ENCODE results near the gene ATP12A.

Gene ATP12A

DNA sequence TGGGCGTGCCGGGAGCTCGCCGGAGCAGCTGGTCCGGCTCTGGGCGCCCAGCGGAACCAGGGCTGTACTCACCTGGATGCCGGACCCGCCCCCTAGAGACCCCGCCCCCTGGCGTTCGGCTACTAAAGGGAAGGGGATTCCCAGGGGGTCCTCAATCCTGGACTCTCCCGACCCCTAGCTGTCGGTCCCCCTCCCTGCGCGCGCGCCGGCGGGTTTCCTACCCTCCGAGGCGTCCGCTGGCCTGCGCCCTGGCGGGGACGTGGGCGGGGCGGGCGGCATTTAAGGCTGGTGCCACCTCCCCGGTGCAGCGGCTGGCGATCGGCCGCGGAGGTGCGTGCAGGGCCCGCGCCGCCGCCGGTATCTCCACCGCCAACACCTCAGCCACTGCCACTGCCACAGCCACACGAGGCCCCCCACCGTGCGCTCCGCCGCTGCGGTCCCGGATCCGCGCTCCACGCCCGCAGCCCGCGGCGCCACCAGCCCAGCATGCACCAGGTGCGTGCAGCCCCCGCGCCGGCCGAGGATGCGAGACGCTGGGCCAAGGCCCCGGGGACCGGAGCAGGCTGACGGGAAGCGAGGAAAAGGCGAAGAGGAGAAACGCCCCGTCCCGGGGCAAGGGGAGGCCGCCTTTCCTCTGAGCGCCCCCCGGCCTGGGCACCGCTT lies at the start of gene ATP12A:
Gene ATP12A (plus strand): TSS at position 151 of the 663 bp plus-strand sequence. CDS start 336 bp downstream, at position 487.
- no peak for FAIRE-seq
- peak; percentile 12 for DNase-seq (ENCODE audit: insufficient read length, low spot score)

DNA sequence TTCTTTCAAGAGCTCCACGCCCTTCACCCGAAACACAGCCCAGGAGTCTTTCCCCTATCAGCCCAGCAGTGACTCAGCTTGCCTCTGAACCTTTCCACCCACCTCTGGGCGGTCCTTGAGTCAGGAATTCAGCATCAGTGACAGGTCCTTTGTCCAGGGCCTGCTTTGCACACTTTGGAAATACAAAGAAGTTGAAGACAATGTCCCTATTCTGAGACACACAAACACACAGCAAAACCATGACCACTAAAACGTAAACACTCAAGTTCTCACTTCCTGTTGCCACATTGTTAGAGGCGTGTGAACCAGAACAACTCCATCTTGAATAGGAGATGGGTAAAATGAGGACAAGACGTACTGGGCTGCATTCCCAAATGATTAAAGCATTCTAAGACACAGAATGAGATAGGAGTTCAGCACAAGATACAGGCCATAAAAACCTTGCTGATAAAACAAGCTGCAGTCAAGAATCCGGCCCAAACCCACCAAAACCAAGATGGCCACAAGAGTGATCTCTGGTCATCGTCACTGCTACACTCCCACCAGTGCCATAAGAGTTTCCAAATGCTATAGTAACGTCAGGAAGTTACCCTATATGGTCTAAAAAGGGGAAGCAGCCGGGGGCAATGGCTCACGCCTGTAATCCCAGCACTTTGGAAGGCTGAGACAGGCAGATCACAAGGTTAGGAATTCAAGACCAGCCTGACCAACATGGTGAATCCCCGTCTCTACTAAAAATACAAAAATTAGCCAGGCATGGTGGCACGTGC lies 49.2 kb upstream of the ATP12A start:
- FAIRE-seq (no peak), DNase-seq (ENCODE audit: insufficient read length, low spot score) (no peak)

DNA sequence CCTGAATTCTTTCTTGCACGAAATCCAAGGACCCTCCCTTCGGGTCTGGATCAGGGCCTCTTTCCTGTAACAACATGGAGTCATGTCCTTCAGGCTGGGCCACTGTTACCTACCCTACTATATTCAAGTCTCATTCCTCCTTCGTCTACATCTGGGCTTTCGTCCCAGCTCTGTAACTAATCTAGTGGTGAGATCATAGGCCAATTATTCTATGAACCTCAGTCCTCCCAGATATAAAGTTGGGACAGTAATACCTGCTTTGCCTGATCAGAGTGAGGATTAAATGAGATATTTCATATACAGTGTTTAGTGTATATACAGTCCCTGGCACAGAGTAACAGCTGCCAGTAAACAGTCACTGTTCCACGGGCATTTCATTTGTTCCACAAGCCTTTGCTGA lies 48.3 kb upstream of the ATP12A start:
- DNase-seq (ENCODE audit: insufficient read length, low spot score), result no peak
- FAIRE-seq, result no peak

DNA sequence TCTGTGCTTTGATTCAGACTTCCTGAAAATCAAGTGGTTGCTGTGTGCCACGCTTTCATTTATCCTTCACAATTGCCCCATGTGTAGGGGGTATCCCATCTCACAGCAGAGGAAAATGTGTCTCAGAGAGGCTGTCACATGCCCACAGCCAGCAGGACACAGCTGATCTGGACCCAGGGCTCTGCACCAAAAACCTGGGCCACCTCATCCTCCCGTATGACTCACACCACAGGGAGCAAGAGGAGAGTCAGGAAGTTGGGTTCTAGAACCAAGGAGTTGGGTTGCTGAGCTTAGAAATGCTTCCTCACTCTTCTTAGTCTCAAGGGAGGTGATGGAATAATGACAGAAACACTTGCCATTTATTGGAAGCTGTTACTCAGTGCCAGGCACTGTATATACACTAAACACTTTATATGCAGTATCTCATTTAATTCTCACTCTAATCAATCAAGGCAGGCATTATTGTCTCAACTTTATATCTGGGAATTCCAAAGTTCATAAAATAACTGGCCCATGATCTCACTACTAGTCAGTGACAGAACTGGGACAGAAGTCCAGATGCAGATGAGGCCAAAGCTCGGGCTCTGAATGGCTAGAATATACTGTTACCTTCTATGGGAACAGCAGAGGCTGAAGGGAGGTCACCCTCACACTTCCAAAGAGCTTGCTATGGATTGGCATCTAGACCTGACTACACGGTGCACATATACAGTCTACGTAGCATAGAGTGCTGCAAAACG lies 47.7 kb upstream of the ATP12A start:
- DNase-seq (ENCODE audit: insufficient read length, low spot score) (no peak), FAIRE-seq (no peak)

DNA sequence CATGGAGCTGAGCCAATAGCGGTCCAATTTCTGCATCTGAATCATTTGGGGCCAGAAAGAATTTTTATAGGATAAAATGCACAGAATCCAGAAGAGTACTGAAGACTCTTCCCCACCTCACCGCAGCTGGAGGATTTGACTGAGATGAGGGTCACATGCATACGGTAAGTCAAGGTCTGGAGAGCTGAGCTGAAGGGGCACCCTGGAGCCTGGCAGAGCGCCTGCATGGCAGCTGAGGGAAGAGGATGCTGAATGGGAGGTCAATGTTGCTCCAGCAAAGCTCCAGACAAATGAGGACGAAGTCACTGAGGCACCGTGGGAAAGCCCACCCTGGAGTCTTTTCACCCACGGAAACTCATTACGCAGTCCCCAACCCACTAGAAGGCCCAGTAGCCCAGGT lies 43.4 kb upstream of the ATP12A start:
- no peak for FAIRE-seq
- DNase-seq (ENCODE audit: insufficient read length, low spot score), result no peak

DNA sequence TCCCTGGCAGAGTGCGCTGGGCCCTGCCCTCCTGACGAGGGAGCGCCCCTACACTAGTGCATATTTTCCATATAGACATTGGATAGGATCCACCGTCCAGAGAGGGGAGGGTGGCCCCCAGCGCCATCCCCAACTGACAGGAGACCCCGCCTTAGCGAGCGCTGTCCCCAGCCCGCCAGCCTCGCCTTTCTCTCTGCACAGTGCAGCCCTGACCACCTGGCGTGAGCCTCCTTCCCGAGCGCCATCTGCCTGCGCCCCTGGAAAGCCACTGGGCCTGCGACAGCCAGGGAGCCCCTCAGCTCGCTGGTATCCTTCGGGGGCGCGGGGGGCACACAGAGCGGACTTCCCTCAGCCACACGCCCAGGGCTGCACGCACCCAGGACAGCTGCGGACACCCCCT lies 42.1 kb upstream of the ATP12A start:
- FAIRE-seq (no peak), DNase-seq (ENCODE audit: insufficient read length, low spot score) (no peak)

DNA sequence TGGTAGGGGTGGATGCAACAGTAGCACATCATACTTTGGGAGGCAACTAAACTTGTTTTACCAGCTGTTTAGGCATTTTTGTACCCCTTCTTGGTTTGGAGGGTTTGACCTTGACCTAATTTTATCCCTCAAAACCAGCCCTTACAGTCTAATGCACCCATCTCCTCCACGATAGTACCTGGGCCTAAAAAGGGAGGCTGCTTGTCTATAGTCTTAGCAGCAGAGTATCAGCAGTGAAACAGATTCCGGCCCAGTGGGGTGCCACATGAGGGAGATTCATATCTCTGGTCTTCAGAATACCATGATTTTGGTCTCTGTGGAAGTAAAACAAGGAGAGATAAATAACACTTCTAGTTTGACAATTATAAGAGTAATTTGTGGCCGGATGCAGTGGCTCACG lies 39.5 kb upstream of the ATP12A start:
- DNase-seq (ENCODE audit: insufficient read length, low spot score) (no peak), FAIRE-seq (no peak)

DNA sequence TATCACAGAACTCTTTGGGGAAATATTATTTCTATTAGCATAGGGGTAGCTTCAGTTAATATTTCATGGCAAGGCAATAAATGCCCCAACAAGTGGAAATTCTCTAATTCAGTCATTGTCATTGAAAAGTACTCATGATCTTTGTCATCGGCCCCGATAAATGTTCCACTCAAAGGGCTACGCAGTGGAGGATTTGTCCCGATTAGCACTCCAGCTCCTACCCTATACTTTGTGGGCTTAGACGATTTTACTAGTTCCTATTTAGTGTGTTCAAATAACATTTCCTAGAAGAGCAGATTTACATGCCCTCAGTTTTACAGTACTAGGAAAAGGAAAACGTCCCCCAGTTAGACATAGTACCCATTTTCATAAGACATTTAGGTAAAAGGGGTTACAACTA lies 38.0 kb upstream of the ATP12A start:
- DNase-seq (ENCODE audit: insufficient read length, low spot score) (no peak), FAIRE-seq (no peak)

DNA sequence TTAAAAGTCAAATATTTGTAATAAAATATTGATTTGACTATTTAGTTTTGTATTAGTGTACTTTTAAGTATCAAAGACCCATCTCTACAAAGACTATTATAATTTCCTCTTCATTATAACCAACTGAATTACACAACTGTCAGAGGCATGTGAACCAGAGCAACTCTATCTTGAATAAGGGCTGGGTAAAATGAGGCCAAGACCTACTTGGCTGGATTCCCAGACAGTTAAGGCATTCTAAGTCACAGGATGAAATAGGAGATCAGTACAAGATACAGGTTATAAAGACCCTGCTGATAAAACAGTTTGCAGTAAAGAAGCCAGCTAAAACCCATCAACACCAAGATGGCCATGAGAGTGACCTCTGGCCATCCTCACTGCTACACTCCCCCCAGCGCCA lies 36.2 kb upstream of the ATP12A start:
- no peak for FAIRE-seq
- DNase-seq (ENCODE audit: insufficient read length, low spot score), result no peak

DNA sequence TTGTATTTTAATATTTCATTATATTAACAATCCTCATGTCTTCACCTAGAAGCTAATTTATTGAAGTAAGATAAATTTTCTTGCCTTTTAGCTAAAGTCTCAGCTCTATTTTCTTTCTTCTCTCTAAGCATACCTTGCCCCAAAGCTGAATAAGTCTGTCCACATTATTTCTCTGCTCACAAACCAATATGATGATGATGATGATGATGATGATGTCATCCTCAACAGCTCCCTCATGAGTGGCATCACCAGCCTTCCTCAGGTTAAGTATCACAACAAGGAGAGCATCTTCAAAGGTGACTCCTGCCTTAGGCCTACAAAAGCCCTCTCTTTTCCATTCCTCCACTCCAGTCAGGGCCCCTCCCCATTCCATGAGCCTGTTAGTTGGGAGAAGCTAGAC lies 31.9 kb upstream of the ATP12A start:
- DNase-seq (ENCODE audit: insufficient read length, low spot score), result no peak
- FAIRE-seq, result no peak

DNA sequence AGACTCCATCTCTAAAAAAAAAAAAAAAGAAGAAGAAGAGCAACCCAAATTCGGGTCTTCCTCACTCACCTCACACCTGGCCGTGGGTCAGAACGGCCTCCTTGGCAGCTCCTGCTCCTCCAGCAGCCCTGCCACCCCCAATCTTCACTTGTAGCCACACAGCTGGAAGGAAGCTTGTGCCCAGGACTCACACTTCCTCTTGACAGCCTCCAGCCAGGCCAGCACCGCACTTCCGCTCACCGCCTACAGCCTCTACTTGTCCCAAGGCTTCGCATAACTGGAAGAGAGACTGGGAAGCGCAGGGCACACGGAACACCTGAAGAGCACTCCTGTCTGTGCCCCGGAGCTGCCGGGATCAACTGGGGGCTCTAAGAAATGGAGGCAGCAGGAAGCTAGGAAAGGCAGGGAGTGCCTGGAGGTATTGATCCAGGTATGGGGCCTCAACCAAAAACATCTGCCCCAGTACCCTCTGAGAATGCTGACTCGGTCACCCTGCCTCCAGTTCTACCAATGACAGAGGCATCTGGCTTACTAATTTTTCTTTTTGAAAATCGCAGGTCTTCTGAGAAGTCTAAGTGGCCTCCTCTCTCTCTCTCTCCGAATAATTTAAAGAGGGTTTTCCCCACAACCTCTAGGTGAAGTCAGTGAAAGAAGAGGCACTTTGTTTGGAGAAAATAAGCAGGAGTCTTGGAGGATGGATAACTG lies 31.1 kb upstream of the ATP12A start:
- no peak for DNase-seq (ENCODE audit: insufficient read length, low spot score)
- FAIRE-seq, result no peak

DNA sequence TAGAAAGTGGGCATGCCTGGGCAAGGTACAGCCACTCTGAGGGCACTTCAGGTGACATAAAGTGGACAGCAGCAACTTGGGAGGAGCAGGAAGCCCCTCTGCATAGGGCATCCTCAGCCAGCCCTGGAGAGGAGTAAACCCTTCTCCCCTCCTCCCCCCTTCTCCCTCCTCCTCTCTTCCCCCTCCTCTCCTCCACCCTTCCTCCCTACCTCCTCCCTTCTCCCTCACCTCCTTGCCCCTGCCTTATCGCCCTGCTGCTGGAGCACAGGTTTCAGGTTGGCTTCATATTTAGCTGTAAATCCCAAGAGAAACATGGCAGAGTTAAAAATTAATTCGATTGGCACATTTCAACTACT lies 30.5 kb upstream of the ATP12A start:
- FAIRE-seq, result no peak

DNA sequence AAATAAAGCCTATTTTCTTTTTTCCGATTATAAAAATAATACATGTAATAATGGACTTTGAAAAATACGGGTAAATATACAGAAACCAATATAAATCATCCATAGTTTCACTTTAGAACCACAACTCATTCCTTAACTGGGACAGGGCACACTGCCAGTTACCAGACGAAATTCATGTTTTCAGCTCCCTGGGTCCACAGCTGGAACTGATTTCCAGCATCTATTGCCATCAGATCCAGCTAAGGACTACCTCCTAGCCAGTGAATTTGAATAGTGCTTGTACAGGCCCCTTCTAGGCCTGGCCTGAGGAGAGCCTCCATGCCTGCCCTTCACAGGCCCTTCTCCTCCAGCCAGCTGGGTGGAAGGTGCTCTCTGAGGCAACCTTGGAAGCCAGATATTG lies 30.0 kb upstream of the ATP12A start:
- no peak for FAIRE-seq

More for the DNA sequence above, 30.5 kb upstream of the ATP12A start:
- no peak for DNase-seq (ENCODE audit: insufficient read length, low spot score)

DNA sequence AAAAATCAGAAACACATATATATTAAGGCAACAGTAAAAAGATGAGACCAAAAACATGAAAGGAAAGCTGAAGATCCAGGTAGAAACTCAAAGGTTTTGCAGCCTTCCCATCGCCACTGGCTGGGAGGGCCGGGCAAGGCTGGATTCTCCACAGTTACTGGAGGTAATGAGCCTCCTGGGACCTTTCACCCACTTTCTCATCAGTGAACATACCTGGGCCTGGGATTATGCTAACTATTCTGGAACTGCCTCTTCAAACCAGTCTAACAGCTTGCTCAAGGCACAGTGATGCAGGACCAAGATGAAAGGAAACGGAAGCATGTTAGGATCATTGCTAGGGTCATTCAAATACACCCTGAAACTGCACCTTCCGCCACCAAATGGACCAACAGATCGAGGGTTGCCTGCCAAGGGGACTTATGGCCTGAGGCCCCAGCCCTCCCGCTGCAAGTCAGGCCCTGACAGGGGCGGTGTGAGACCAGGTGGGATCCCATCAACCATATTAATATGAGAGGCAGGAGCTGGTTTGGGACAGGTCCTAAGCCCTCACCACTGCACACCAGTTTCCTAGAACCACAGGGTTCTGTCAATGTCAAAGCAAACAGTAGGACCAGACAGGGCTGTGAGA lies 28.4 kb upstream of the ATP12A start:
- FAIRE-seq (no peak), DNase-seq (ENCODE audit: insufficient read length, low spot score) (no peak)

More for the DNA sequence above, 30.0 kb upstream of the ATP12A start:
- DNase-seq (ENCODE audit: insufficient read length, low spot score), result no peak

DNA sequence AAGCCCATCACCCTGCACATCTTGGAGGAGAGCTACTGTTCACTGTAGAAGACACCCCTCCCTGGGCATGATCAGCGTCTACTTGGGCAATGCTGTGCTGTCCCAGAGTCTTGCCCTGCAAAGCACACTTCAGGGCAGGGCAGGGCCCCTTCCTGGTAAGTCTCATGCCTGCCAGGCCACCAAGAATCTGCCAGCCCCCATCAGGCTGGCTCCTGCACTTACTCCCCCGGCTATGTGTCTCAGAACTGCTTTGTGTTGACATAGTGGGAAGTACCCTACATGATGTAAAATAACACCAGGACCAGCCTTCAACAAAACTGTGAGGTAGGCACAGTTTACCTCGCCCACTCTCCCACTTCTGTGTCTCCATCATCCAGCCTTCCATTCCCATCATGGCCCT lies 27.8 kb upstream of the ATP12A start:
- no peak for FAIRE-seq
- no peak for DNase-seq (ENCODE audit: insufficient read length, low spot score)

DNA sequence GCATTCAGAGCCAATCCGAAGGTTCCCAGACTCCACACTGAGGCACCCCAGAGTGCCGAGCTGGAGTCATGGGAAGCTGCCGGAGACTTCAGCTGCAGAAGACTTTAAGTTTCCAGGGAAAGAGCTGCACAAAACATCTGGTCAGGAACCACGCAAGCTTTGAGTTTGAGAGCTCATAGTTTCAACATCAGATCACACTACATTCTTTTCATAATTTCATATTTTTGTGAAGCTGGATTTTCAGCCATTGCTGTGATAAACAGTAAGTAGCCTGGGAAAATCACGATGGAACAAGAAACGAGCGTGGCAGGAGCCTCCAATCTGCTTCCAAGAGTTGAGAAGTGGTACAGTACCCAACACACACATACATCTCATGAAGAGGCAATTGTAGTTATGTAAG lies 25.5 kb upstream of the ATP12A start:
- no peak for DNase-seq (ENCODE audit: insufficient read length, low spot score)
- FAIRE-seq, result no peak

DNA sequence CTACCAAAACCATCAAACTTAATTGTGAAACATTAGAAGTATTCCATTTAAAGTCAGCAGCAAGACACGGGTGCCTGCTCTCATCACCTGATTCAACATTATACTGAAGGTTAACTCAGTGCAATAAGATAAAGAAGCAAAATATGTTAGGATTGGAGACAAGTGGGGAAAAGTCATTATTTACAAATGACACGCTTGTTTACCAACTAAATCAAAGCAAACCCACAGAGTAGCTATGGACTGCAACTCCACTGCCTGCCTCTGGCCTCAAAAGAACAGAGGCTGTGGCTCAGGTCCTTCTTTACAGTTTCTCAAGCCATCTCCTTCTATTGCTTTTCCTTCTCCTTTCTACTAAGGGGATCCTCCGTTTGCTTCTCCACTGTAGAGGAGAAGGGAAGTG lies 21.0 kb upstream of the ATP12A start:
- DNase-seq (ENCODE audit: insufficient read length, low spot score), result no peak
- no peak for FAIRE-seq

DNA sequence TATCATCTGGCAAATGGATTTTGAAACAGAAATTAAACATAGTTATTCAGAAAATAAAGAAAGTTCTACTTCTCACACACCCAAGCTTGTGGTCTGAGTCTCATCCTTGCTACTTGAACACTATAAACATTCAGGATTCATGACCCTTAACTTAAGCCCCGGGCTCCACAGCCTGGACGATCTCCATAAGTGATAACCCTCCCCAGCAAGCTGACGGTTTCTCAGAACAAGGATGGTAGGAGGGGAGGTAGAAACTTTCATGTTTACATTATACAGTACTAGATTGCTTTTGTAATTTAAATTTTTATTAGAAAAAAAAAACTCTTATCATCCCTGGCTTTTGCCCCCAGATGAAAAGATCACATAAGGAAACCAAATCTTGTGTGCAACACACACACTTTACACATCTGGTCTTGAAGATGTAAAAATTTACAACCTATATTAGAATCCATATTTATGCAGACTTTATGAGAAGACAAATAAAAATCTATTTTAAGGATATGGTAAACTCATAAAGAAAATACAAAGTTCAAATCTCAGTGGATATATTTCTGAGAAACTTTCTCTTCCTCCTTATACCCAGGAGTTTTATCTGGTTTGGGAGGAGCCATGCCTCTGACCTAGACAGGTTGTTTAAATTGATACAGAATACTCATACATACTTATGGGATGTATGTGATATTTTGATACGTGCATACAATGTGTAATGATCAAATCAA lies 20.0 kb upstream of the ATP12A start:
- FAIRE-seq (no peak), DNase-seq (ENCODE audit: insufficient read length, low spot score) (no peak)

DNA sequence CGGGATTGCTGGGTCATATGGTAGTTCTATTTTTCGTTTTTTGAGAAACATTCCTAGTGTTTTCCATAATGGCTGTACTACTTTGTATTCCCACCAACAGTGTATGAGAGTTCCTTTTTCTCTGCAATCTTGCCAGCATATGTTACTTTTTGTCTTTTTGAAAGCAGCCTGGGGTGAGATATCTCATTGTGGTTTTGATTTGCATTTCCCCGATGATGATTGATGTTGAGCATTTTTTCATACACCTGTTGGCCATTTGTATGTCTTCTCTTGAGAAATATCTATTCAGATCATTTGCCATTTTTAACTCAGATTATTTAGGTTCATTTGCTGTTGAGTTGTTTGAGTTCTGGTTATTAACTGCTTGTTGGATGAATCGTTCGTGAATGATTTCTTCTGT lies 18.5 kb upstream of the ATP12A start:
- DNase-seq (ENCODE audit: insufficient read length, low spot score), result no peak
- FAIRE-seq, result no peak

All from HTR-8/SVneo (cell line).